ENCODE results near the gene UTP4.

UTP4 gene

GRCh38 chr16:69176033-69176800 is 43.8 kb downstream of the UTP4 start:
- DNase-seq (ENCODE audit: low spot score), result no peak

- peak; percentile 34 for DNase-seq (ENCODE audit: low spot score)
These were observed 47.0 kb downstream of the UTP4 start for GRCh38 chr16:69179328-69180010.

DNA sequence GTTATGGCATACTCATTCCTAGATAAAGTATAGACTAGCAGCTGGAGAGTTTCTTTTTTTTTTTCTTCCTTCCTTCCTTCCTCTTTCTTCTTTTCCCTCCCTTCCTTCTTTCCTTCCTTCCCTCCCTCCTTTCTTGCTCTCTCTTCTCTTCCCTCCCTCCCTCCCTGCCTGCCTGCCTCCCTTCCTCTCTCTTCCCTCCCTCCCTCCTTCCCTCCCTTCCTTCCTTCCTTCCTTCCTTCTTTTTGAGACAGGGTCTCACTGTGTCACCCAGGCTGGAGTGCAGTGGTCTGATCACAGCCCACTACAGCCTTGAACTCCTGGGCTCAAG is 47.5 kb downstream of the UTP4 start:
- DNase-seq (ENCODE audit: low spot score), result no peak

DNA sequence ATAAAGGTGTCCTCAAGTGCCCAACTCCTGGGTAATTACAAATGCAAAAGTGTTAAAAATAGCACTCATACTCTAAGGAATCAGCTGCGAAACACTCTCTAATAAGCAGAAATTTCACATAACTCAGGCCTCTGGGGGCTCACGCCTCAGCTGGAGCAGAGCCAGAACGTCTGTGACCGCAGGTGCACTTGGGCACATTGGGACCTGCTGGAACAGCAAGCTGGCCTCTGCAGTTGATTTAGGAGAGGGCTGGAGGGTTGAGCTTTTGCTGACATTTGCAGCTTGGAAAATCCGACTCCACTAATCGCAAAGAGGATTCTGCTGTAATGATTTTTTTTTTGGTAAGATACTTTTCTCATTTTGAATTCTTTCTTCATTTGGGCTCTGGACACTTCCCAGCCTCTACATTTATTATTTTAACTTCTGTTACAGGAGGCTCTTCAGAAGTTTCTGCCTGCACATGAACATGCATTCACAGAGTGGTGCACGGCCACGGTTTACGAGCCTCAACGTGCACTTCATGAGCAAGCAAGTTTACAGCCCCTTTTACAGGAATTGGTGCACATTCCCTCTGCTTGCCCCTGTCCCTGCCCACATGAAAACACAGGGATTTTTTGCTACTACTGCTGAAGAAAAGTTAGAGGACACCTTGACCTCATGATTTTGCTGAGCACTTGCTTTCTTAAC is 50.4 kb downstream of the UTP4 start:
- DNase-seq (ENCODE audit: low spot score), result no peak

- DNase-seq (ENCODE audit: low spot score), result peak; percentile 85
These were observed 54.4 kb downstream of the UTP4 start, which contains the start of gene SNTB2 for GRCh38 chr16:69186642-69187445. TSS of gene SNTB2 (plus strand) at chr16:69187164. CDS start at chr16:69187167, 3 bp downstream.

DNA sequence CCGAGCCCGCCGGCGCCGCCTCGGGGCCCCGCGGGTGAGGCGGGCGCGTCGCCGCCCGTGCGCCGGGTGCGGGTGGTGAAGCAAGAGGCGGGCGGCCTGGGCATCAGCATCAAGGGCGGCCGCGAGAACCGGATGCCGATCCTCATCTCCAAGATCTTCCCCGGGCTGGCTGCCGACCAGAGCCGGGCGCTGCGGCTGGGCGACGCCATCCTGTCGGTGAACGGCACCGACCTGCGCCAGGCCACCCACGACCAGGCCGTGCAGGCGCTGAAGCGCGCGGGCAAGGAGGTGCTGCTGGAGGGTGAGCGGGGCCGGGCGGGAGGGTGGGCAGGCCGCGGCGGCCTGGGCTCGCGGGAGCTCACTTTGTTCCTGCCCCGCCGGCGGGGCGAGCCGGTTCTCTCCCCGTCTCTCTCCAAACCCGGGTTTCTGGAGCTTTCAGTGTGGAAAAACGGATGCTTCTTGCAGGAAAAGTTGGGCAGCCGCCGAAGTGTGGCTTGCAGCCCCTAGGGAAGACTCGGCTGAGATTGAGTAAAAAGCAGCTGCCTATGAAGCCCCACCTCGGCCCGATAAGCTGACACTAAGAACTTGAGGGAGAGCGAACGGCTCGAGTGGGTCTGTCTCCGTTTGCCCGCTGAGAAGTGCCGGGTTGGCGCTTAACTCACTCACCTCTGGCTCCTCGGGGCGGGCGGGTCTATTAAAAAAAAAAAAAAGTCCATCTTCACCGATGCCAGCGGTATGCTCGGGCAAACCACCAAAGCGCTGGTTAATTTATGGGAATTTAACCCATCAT is 55.2 kb downstream of the UTP4 start:
- DNase-seq (ENCODE audit: low spot score), result peak; percentile 50

DNA sequence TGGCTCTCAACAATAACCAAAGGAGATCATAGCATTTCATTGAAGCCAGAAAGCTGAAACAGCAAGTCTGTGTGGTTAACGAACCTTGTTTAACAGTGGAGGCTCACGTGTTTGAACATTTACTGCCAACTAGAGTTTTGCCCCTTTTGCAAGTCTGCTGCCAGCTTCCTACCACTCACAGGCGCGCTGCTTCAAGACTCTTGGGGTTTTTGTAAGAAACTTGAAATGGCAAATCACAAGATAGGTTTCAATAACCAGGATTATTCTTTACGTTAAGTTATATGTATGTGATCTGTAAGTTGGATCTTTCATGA is 55.7 kb downstream of the UTP4 start:
- DNase-seq (ENCODE audit: low spot score), result peak; percentile 43

GRCh38 chr16:69188716-69189115 is 56.3 kb downstream of the UTP4 start:
- no peak for DNase-seq (ENCODE audit: low spot score)

DNA sequence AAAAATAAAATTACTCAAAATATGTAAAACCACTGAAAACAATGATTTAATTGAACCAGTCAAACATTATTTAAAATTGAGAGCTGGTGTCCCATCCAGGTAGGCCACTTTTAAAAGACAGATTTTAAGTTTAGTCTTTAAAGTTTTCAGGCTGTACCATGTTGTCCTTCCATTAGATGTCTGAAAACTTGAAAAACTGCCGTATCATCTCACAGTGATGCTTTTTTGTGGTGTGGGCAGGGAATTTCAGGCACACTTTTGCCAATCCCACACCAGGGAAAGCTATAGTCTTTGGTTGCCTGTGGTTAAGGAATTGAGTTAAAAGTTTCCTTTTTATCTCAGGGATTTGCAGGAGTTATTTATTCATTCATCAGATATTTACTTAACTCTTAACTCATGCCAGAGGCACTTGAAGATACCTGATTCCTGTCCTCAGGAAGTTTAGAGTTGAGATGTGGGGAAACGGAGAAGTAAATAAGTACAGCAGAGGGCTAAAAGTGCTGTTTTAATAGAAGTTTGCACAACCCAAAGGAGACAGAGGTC is 57.7 kb downstream of the UTP4 start:
- DNase-seq (ENCODE audit: low spot score), result no peak

- no peak for DNase-seq (ENCODE audit: low spot score)
These were observed 58.1 kb downstream of the UTP4 start for GRCh38 chr16:69190598-69190997.

DNA sequence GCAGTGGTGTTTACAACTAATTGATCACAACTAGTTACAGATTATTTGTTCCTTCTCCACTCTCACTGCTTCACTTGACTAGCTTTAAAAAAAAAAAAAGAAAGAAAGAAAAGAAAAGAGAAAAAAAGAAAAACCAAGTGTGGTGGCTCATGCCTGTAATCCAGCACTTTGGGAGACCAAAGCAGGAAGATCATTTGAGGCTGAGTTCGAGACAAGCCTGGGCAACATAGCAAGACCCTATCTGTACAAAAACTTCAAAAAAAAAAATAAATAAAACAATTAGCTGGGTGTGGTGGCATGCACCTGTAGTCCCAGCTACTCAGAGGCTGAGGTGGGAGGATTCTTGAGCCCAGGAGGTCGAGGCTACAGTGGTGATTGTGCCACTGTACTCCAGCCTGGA is 58.7 kb downstream of the UTP4 start:
- no peak for DNase-seq (ENCODE audit: low spot score)

GRCh38 chr16:69193855-69194254 is 61.4 kb downstream of the UTP4 start:
- DNase-seq (ENCODE audit: low spot score), result no peak

DNA sequence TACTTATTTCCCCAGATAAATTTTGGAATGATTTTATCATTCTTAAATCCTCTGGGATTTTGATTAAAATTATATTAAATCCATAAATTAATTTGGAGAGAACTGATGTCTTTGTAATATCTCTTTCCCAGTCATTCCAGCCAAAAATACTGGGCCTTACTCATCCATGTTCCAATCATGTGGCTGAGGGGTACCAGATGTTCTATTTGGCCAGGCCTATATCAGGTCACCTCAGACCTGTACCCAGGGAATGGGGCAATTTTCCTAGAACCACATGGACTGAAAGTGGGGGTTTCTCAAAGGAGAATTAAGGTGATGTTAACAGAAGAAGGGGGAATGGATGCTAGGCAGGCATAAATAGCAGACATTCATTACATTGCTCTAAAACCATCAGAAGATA is 62.0 kb downstream of the UTP4 start:
- DNase-seq (ENCODE audit: low spot score), result no peak

- no peak for DNase-seq (ENCODE audit: low spot score)
These were observed 63.0 kb downstream of the UTP4 start for GRCh38 chr16:69195369-69196029.

DNA sequence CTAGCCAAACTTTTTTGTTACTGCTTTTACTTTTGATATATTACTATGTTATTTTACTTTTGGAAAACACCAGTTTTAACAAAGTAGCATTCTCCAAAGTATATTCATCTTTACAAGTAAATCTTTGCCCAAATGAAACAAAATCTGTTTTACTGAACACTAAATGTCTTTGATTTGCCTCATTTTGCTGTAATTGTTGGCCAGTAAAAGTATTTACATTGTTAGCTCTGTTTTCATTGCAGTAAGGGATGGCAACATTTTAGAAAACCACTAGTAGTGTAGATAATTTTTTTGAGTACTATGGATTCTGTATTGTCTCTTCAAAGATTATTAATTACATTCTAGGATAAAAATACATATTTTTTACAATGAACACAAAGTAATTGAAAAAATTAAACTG is 65.1 kb downstream of the UTP4 start:
- DNase-seq (ENCODE audit: low spot score), result no peak

GRCh38 chr16:69199382-69199781 is 66.9 kb downstream of the UTP4 start:
- DNase-seq (ENCODE audit: low spot score), result no peak

DNA sequence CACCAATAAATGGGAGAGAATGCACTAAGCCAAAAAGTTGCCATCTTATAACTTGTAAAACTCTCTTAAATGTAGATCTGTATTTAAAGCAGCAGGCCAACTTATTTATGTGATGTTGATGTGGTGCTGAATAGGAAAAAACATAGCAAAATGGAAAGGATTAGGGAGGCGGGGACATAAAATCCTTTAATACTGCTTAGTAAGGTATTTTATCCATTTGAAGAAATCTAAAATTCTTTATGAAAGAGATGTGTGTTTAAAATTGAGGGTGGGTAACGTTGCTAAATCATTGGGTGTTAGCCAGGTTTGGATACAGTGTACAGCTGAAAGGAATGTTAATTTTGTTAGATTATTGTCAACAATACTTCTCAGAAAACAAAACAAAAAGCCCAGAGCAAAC is 68.8 kb downstream of the UTP4 start:
- DNase-seq (ENCODE audit: low spot score), result no peak

DNA sequence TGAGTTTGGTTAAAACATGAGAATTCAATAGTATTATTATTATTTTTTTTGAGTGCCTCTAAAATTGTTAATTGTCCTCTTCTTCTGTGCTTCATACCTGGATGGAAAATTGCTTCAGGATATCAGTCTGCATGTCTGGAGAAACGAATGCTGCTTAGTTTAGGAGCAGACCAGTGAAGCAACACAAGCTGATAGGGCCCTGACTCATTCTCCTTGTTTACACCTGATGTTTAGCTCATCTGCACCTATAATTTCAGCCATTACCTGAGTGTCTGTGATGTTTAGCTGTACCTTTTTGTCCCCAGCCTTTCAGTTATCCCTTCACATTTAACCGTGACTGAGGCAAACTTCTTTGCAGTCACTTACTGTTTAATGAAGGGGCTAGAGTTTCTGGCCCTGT is 69.3 kb downstream of the UTP4 start:
- no peak for DNase-seq (ENCODE audit: low spot score)

- DNase-seq (ENCODE audit: low spot score), result no peak
These were observed 71.7 kb downstream of the UTP4 start for GRCh38 chr16:69204172-69204571.

- no peak for DNase-seq (ENCODE audit: low spot score)
These were observed 77.3 kb downstream of the UTP4 start for GRCh38 chr16:69209735-69210134.

DNA sequence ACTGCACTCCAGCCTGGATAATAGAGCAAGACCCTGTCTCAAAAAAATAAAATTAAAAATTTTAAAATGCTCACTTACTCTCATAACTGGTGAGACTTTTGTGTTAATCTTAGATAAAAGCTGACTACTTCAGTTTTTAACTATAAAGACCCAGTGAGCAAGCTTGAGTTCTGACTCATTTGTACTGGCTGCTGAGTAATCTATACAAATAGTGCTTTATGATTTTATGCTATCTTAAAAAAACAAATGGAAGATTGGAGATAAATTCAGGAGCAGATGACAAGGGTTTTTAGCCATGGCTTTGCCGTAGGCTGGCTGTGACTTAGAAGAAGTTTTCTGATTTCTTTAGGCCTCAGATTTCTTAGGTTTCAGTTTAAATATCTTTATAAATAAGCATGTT is 85.0 kb downstream of the UTP4 start:
- DNase-seq (ENCODE audit: low spot score), result no peak
